Frontal cortex (tissue), 4 donors: Measurements from ENCODE around the gene NHERF1. TPM values are rescaled to one million over a fixed set of nuclear protein-coding genes. Genes with fewer than 3 reads are reported as not detected.
A peak's percentile ranks its signal among the peaks of the same experiment; 100 is the strongest.

ENCODE experiments used
- DNase-seq, 2 donors: peaks; one replicate each; pipeline ENCODE4 v3.0.0; 2012; ENCODE audit warnings: low spot score in 2 of 2
- FAIRE-seq: peaks from 2 replicates; lab custom pipeline; 2012; peaks lifted over from hg19 to GRCh38; lab: Jason Lieb, UNC
- total RNA-seq: library from RNA; depleted of rRNA; stranded (reverse); fragments of >200 nt; gene quantifications from one replicate; pipeline ENCODE4 v1.2.3, GENCODE V29; 2014
- donor health status: control.
- donor health status: control.
- donor health status: control.

The NHERF1 gene
- total RNA-seq, 1 donor from 2014 or later = 4.1 TPM

- DNase-seq (no peak), FAIRE-seq (no peak)
These were observed 17.2 kb upstream of the NHERF1 start for GRCh38 chr17:74731347-74731605.

DNA sequence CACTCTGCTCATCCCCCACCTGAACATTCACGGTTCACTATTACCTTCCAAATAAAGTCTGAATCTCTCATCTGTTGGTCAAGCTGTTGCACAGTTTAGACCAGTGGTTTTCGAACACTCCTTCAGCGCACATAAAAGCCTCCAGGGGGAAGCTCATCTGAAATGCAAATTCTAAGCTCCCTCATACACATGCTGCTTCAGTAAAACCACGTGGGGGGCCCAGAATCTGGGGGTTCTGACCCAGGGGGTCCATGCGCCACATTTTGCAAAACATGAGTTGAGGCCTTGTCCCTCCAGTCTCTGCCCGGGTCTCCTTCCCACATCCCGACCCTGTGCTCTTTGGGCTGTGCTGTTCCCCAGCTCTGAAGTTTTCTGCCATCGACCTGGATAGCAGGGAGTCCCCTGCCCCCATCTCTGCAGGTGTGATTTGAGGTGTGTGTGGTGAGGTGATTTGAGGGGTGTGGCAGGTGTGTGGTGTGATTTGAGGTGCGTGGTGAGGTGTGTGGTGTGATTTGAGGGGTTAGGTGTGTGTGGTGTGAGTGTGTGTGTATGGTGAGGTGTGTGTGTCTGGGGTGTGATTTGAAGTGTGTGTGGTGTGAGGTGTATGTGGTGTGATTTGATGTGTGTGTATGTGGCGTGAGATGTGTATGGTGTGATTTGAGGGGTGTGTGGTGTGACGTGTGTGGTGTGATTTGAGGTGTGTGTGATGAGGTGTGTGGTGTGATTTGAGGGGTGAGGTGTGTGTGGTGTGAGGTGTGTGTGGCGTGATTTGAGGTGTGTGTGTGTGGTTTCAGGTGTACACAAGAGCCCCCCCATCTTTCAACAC is 16.2 kb upstream of the NHERF1 start:
- FAIRE-seq (no peak), DNase-seq (no peak)

DNA sequence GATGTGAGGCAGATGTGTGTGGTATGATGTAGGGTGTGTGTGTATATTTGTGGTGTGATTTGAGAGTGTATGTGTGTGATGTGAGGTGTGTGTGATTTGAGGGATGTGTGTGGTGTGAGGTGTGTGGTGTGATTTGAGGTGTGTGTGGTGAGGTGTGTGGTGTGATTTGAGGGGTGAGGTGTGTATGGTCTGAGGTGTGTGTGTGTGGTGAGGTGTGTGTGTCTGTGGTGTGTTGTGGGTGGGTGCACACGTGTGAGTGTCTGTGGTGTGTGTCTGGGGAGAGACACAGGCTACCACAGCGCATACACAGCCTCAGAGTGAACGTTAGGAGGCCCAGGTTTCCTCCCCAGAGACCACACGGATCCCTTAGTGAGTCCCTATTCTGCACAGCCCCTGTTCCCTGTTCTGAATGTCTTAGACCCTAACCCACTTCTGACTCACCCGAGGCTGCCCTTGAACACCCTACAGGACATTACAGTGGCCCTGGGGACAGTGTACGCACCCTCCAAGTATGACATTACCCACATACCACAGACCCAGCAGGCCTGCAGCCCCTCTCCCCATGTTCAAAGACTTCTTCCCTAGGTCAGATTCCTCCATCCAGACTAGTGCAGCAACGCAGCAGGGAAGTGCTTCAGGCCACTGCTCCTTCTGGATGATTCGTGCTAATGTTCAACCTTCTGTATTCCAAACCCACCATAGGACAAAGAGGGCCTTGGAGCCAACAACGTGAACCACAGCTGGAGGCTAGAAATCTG is 14.9 kb upstream of the NHERF1 start:
- no peak for DNase-seq
- FAIRE-seq = no peak

- DNase-seq = no peak
- FAIRE-seq = no peak
These were observed 14.2 kb upstream of the NHERF1 start for GRCh38 chr17:74734256-74734655.

DNA sequence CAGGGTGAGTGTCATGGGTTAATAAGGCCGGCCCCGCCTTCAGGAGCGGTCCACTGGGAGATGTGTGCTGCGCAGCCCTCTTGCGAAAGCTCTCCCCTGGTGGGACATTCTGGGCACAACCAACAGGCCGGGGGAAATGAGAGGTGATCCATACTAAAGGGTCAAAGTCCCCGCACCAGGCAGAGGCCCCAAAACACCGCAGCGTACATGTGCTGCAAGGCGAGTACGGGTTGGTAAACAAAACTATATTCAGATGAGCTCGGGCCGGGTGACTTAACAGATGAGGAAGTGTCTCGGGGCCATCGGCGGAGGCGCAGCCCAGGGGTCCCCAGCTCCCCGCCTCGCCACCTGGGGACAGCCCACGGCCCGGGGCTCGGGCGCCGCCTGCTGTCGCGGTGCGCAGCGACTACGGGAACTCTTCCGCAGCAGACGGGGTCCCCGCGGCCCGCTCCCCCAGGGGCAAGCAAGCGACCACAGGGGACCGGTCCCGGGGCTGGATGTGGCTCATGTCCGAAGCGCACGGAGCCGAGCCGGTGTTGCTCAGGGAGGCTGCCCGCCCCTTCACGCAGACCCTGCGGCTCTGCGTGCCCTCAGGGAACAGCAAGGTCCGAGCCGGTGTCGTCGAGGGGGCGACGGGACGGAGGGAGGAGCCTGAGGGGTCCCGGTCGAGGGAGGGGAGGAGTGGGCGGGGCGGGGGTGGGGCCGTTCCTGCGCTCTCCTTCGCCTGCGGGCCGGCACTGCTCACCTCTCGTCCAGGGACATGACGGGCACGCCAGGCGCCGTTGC is 11.7 kb upstream of the NHERF1 start, which contains the start of gene RAB37:
Gene RAB37 (plus strand): TSS at position 744 of the 786 bp plus-strand sequence. CDS start 17 bp downstream, at position 761.
- no peak for FAIRE-seq
- peak; percentile 29 to 45 for DNase-seq

- FAIRE-seq (no peak), DNase-seq (peak; percentile 30 to 33)
These were observed 11.0 kb upstream of the NHERF1 start for GRCh38 chr17:74737299-74738050.

DNA sequence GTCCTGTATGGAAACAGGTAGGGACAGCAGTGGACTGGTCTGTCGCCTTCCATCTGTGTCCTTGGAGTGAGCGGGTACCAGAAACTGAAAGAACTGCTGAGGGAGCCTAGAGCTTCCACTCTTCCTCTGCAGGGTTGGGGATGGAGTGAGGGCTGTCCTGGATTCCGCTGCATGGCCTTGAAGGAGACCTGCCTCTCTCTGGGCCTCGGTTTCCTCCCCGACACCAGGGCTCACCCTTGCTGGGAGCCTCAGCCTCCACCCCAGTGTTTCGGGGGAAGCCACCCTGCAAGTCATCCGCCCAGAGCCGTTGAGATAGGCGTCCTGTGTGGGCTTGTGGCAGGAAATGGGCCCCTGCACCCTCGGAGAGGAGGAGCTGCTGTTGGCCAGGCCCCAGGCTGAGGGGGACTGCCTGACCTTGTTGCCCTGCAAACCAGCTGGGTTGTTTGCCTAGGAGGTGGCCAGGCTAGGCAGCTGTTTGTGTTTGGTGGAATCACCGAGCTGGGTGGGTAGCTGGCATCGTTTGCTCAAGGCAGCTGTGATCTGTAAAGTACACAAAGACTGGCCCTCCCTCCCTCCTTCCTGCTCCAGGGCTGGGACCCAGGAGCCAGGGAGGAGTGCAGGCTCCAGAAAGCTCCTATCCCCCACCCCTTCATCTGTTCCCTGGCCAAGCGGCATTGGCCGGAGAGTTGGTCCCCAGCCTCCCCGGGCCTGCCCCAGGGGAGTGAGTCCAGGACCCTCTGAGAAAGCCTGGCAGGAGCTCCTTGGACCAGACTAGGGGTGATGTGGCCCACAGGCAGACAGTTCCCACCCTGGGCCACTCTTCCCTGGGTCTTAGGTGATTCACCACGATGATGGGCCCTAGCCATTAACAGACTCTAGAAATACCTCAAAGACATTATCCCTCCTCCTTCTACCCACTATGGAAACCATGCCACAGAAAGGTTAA is 10.1 kb upstream of the NHERF1 start:
- DNase-seq (peak; percentile 13 to 33), FAIRE-seq (no peak)

DNA sequence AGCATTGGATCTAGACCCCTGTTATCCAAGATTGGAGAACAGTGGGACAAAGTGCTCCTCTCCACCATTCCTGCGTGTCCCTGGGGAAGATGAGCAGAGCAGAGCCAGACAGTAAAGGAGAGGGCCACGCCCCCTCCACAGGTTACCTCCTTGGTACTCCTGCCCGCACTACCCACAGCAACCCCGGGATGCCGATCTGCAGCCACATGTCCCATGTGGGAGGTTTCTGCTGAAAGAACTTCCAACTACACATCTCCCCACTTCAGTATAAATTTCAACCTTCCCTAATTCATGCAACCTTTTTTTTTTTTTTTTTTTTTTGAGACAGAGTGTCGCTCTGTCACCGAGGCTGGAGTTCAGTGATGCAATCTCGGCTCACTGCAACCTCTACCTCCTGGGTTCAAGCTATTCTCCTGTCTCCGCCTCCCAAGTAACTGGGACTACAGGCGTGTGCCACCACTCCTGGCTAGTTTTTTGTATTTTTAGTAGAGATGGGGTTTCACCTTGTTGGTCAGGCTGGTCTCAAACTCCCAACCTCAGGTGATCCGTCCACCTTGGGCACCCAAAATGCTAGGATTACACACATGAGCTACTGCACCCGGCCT is 9.1 kb upstream of the NHERF1 start:
- DNase-seq (no peak), FAIRE-seq (no peak)

DNA sequence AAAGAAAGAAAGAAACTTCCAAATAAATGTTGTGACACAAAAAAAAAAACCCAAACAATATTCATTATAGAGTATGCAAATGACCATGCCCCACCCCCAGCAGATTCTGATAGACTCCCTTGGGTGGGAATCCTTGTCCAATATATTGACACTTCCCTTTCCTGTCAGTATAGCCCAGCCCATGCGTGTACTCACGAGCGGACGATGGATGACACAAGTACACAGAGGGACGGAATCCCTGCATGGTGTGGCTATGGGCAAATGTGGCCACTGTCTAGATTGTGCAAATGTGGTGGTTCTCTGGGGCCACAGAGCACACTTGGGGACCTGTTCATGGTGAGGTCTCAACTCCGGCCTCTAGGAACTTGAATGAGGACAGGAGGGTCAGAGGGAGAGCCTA is 8.3 kb upstream of the NHERF1 start:
- FAIRE-seq (no peak), DNase-seq (no peak)

DNA sequence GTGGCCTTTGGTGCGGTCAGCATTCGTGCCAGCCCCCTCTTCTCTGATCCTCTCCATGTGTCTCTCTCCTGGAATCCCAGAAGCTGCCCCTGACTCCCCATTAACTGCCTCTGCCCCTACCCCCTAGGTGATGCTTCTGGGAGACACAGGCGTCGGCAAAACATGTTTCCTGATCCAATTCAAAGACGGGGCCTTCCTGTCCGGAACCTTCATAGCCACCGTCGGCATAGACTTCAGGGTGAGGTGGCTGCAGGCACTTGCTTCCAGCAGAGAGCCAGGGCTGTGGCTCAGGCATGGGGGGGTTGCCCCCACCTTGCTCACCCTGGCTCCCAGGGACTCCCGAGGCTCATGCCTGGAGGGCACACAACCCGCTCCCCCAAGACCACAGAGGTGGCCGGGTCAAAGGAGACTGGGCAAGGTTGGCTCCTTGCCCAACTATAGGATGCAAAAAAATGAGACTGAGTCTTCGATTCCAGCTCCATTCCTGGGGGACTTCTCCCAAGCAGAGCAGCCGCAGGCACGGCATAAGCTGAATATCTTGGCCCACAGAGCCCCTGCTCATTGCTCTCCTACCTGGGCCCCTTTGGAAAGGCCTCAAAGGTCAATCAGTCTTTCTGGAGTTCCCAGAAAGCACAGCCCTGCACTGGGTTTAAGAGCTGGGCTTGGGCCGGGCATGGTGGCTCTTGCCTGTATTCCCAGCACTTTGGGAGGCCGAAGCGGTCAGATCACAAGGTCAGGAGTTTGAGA is 7.6 kb upstream of the NHERF1 start:
- no peak for FAIRE-seq
- no peak for DNase-seq

DNA sequence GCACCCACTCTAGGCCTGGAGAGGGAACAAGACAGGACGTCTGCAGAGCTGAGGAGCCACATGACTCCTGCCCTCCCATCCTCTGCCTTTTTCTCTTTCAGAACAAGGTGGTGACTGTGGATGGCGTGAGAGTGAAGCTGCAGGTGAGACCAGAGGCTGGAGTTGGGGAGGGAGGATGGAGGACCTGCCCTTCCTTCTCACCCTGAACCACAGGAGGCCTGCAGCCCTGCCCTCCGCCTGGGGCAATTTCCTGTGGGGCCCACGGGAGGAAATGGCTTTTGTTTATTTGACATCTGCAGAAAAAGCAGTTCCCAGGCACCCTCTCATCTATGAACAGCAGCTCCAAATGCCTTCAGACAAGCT is 6.3 kb upstream of the NHERF1 start:
- FAIRE-seq (no peak), DNase-seq (peak; percentile 8 to 17)

- FAIRE-seq (no peak), DNase-seq (no peak)
These were observed 5.4 kb upstream of the NHERF1 start for GRCh38 chr17:74742978-74743545.

DNA sequence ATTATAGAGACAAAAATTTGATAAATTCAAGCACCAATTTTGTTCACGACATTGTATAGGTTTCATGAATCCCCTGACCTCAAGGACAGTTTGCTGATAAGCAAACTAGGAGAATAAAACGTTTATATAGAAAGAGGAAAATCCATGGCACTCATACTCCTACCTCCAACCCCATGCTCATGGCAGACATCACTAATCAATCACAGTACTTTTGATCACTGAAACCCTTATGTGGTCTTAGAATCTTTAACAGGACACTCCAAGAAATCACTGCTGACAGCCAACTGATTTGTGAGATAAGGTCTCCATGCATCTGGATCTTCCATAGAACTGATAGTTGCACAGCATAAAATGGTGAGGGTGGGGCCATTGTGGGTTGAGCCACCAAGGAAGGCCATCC is 4.7 kb upstream of the NHERF1 start:
- DNase-seq (peak in 1 of 2 donors; percentile 17), FAIRE-seq (no peak)

GRCh38 chr17:74744349-74744713 is 4.1 kb upstream of the NHERF1 start:
- FAIRE-seq = no peak
- DNase-seq = peak; percentile 10 to 23

DNA sequence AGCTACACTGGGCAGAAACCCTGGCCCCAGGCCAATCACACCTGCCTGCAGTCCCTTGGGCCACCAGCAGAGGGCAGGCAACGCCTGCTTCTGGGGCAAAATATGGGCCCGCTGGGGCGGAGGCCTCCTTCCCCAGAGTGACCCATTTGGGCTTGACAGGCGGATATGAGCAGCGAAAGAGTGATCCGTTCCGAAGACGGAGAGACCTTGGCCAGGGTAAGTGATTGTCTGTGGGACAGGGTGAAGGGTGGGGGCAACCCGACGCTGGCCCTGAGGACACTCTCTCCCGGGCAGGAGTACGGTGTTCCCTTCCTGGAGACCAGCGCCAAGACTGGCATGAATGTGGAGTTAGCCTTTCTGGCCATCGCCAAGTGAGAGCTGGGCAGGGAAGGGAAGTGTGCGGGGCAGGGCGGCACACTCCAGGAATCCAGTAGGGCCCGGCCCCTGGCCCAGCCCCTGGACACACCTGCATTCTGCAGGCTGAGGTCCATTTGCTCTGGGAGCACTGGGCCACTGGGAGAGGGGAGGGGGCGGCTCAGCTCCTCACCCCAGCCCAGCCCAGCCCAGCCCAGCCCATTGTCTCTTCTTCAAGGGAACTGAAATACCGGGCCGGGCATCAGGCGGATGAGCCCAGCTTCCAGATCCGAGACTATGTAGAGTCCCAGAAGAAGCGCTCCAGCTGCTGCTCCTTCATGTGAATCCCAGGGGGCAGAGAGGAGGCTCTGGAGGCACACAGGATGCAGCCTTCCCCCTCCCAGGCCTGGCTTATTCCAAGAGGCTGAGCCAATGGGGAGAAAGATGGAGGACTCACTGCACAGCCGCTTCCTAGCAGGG is 3.5 kb upstream of the NHERF1 start:
- DNase-seq (peak; percentile 84 to 85), FAIRE-seq (no peak)

DNA sequence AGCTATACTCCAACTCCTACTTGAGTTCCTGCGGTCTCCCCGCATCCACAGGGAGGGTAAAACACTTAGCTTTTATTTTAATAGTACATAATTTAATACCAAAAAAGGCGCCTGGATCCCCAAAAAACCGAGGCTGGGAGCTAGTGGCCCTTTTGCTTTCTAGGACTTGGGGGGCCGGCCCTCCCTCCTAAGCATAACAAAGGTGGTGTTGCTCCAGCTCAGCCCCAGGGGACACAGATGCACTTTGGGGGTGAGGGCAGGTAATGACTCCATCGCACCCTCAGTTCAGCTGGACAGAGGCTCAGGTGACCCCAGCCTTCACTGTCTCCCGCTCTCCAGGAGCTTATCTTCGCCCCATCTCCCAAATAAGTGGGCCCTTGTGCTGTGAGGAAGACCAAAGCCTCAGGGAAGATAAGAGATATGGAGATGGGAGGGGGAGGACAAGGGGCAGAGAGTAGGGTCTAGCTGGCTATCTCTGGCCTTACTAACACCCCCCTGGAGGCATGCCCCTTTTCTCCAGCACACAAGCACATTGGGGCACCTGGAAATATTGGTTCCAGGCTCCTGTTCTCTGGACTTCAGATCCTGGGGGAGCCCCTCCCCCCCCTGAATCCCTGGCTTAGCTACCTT is 2.8 kb upstream of the NHERF1 start:
- FAIRE-seq = no peak
- no peak for DNase-seq
